NCI-H2171 (cell line): ENCODE results near the gene SLC44A1.

ENCODE experiments used
- DNase-seq: peaks from one replicate; lab custom pipeline; 2025; lab: John Stamatoyannopoulos, UW

SLC44A1 gene

DNA sequence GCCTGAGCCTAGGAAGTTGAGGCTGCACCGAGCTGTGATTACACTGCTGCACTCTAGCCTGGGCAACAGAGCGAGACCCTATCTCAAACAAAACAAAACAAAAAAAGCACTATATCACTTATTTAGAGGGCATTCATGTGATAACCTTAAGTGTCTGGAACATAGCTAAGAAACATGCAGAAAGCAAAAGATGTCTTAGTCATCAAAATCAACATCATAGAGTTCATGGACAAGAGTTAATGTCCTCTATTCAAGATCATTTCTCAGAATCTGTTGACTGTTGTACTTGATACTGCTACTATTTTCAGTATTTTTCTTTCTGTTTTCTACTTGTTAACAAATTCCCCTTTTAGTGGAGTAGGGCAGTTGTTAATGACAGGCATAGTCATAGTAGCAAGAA is 228.8 kb downstream of the SLC44A1 start:
- DNase-seq, result no peak

GRCh38 chr9:105475302-105475701 is 230.9 kb downstream of the SLC44A1 start:
- no peak for DNase-seq

- no peak for DNase-seq
Observed at GRCh38 chr9:105479846-105480245, 235.4 kb downstream of the SLC44A1 start.

GRCh38 chr9:105483618-105484017 is 239.2 kb downstream of the SLC44A1 start:
- DNase-seq, result no peak

GRCh38 chr9:105484226-105484625 is 239.8 kb downstream of the SLC44A1 start:
- no peak for DNase-seq

DNA sequence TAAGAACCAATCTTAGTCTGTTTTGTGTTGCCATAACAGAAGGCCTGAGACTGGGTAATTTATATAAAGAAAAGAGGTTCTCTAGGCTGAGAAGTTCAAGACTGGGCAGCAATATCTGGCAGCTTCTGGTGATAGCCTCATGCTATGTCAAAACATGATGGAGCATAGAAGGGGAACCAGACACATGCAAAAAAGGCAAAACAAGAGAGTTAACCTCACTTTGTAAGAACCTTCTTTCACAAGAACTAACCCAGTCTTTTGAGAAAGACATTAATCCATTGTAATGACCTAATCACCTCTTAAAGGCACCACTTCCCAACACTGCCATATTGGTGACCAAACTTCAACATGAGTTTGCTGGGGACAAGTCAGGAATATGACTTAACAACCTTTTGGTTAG is 240.7 kb downstream of the SLC44A1 start:
- no peak for DNase-seq
